ENCODE results near the gene IQCN.
A peak's percentile ranks its signal among the peaks of the same experiment; 100 is the strongest.

IQCN gene

GRCh38 chr19:18286973-18287635 is 12.9 kb upstream of the IQCN start:
- TF ChIP-seq, protein P1, sequence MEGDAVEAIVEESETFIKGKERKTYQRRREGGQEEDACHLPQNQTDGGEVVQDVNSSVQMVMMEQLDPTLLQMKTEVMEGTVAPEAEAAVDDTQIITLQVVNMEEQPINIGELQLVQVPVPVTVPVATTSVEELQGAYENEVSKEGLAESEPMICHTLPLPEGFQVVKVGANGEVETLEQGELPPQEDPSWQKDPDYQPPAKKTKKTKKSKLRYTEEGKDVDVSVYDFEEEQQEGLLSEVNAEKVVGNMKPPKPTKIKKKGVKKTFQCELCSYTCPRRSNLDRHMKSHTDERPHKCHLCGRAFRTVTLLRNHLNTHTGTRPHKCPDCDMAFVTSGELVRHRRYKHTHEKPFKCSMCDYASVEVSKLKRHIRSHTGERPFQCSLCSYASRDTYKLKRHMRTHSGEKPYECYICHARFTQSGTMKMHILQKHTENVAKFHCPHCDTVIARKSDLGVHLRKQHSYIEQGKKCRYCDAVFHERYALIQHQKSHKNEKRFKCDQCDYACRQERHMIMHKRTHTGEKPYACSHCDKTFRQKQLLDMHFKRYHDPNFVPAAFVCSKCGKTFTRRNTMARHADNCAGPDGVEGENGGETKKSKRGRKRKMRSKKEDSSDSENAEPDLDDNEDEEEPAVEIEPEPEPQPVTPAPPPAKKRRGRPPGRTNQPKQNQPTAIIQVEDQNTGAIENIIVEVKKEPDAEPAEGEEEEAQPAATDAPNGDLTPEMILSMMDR (IDR thresholded peaks at IDR 0.05): no peak
- H3K27ac ChIP-seq: peak overlapping the region in 1 of 2 donors; percentile 31
- no peak overlapping the region for H3K4me3 ChIP-seq
- DNase-seq (ENCODE audit: low spot score): no peak

DNA sequence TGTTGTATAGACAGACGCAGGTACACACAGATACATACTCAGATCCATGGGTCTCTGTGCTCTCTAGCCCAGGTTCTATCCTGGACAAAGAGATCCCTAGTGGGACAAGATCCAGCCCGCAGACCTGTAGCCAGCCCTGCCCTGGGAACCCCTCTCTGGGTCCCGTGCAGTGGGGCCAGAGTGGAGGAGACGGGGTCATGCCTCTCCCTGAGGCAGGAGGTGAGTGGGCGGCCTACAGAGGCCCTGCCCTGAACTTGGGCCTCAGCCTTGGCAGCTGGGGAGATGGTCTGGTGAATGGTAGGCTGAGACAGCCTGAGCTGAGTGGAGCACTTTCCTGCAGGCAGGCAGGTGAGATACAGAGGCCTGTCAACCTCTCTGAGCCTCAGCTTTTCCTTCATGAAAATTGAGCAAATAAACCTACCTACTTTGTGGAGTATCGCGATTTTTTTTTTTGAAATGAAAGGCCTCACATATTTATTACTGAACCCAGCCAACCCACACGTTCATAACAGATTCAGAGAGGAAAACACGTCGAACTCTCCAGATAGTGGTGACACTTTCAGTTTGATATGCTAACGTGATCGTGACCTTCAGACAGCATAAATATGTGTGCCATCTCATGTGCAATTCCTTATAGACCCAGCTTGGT is 10.6 kb upstream of the IQCN start:
- Histone ChIP-seq H3K27ac (peak overlapping the region in 1 of 2 donors; percentile 64), H3K4me3 (no peak overlapping the region)
- no peak for DNase-seq (ENCODE audit: low spot score)
- TF ChIP-seq, protein P1 (IDR thresholded peaks at IDR 0.05): no peak

- TF ChIP-seq, protein P1 (IDR thresholded peaks at IDR 0.05): no peak
- no peak for DNase-seq (ENCODE audit: low spot score)
- Histone ChIP-seq H3K27ac (peak overlapping the region; percentile 96 to 97), H3K4me3 (no peak overlapping the region)
Observed at GRCh38 chr19:18283338-18283737, 9.1 kb upstream of the IQCN start.

DNA sequence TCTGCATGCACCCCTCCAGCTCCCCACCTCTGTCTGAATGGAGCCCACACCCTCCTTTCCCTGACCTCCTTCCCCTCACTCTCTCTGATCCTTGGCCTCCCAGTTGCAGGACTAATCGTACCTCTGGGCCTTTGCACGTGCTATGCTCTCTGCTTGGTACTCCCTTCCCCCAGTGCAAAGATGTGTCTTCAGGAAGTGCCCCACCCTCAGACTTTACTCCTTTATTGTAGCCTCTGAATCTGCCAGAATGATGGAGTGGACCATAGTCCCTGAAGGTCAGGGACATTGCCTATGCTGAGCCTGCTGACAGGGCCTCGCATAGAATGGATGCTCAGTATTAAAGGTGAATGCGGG is 8.5 kb upstream of the IQCN start:
- DNase-seq (ENCODE audit: low spot score): no peak
- TF ChIP-seq, protein P1 (IDR thresholded peaks at IDR 0.05): no peak
- Histone ChIP-seq H3K27ac (peak overlapping the region; percentile 96 to 97), H3K4me3 (peak overlapping the region; percentile 93)

DNA sequence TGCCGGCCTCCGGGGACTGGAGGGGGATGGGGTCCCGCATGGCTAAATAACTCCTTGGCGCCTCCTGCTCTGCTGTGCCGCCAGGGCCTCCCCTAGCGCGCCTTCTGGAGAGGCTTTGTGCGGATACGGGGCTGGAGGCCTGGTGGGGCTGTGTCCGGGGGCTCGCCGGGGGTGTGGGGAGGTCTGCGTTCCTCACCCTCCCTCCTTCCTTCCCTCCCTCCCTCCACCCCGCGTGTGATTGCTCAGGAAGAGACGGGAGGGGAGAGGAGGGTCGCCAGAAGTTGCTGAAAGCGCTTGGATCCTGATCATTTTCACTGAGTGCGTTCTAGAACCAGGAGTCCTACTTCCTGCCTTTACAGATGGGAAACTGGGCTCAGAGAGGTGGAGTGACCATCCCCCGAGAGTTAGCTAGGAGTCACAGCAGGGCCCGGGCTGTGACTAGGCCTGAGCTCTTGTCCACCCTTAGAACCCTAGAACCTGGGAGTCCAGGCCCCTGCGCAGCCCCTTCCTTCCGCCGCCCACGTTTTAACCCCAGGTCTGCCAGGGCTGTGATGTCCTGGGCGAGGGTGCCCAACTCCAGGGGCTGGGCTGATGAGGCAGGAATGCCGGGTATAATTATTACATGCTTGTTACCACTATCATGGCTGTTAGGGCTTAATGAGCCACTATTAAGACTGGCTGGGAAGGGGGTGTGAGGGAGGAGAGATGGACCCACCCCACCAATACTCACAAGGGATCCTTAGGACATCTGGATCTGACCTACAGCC is 8.0 kb upstream of the IQCN start:
- TF ChIP-seq, protein P1 (IDR thresholded peaks at IDR 0.05): no peak
- Histone ChIP-seq H3K4me3 (peak overlapping the region; percentile 93), H3K27ac (peak overlapping the region; percentile 96 to 97)
- DNase-seq (ENCODE audit: low spot score): no peak

- DNase-seq (ENCODE audit: low spot score): peak; percentile 99
- Histone ChIP-seq H3K27ac (peak within 1 kb of the TSS; percentile 100), H3K4me3 (peak within 1 kb of the TSS; percentile 93)
- TF ChIP-seq, protein P1 (IDR thresholded peaks at IDR 0.05): no peak
Observed at GRCh38 chr19:18281082-18282020, 7.1 kb upstream of the IQCN start, which contains the start of gene JUND. TSS of gene JUND (minus strand) at chr19:18281622. CDS start at chr19:18281484, 138 bp downstream.
